GM12892 (cell line): ENCODE data around the gene IL17B. TPM values are rescaled to one million over a fixed set of nuclear protein-coding genes. Genes with fewer than 3 reads are reported as not detected.

ENCODE experiments used
- DNase-seq: peaks from one replicate; pipeline ENCODE4 v3.0.0; 2011; ENCODE audit not compliant: insufficient read length
- FAIRE-seq: peaks from 2 replicates; lab custom pipeline; 2011; peaks lifted over from hg19 to GRCh38; lab: Jason Lieb, UNC
- POLR2A ChIP-seq: IDR thresholded peaks from 2 replicates; pipeline ENCODE4 v1.6.1; 2011; ENCODE audit warnings: low read depth, low read length, control low read depth
- POLR2AphosphoS5 ChIP-seq: IDR thresholded peaks from 2 replicates; pipeline ENCODE4 v1.6.1; 2011; ENCODE audit warnings: low read depth, low read length, control low read depth
- TAF1 ChIP-seq: IDR thresholded peaks from 2 replicates; pipeline ENCODE4 v1.6.1; 2011; ENCODE audit warnings: low read depth, mild to moderate bottlenecking, control low read depth, low read length, borderline replicate concordance
- polyA plus RNA-seq: library from polyadenylated mRNA; unstranded; fragments of >200 nt; gene quantifications from one replicate; pipeline ENCODE4 v1.2.1, GENCODE V29; 2012; ENCODE audit warnings: missing spikeins, inconsistent platforms; ENCODE audit not compliant: missing spikeins

Gene IL17B
- not detected for polyA plus RNA-seq

GRCh38 chr5:149379177-149379761 is at the start of gene IL17B:
TSS of gene IL17B (minus strand) at chr5:149379292. CDS start at chr5:149379225, 67 bp downstream.
- DNase-seq: no peak
- TF ChIP-seq TAF1 (no peak), POLR2A (no peak), POLR2AphosphoS5 (no peak)
- FAIRE-seq: no peak

GRCh38 chr5:149428032-149428431 is 48.9 kb upstream of the IL17B start:
- FAIRE-seq (no peak), DNase-seq (no peak)
- TF ChIP-seq POLR2AphosphoS5 (no peak), TAF1 (no peak)

DNA sequence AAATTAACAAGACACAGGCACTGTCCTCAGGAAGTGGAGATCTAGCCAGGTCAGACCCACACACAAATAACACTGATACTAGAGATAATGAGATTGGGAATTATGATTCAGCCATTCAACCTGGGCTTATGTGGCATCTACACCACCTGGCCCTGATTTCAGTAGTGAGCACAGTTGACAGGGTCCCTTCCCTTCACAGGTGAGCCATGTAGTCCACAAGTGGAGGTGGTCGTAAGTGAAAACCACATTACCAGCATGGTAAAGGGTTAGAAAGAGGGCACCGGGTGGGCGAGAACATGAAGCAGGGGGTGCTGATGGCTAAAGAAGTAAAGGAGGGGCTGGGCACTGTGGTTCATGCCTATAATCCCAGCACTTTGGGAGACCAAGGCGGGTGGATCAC is 48.3 kb upstream of the IL17B start:
- DNase-seq (no peak), FAIRE-seq (no peak)
- no peak for TF ChIP-seq POLR2AphosphoS5
- no peak for TF ChIP-seq POLR2A
- no peak for TF ChIP-seq TAF1

DNA sequence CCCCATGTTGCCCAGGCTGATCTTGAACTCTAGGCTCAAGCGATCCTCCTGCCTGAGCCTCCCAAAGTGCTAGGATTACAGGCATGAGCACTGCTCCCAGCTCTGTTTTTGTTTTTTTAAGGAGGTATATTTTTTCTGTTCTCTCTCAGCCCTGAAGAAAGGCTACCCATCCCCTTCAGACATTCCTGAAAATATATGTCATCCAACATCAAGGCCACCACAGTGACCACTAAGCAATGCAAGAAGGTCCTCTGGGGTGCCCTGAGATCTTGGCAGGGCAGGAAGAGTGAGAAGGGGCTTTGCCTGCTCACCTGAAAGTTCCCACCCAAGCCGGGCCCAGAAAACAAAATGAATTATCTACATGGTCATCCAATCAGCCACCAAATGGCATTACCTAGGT is 47.8 kb upstream of the IL17B start:
- FAIRE-seq: no peak
- DNase-seq: no peak
- TF ChIP-seq POLR2A (no peak), TAF1 (no peak), POLR2AphosphoS5 (no peak)

- no peak for TF ChIP-seq POLR2A
- TF ChIP-seq TAF1: no peak
- TF ChIP-seq POLR2AphosphoS5: no peak
- no peak for DNase-seq
- FAIRE-seq: no peak
Observed at GRCh38 chr5:149425729-149426128, 46.6 kb upstream of the IL17B start.

GRCh38 chr5:149424371-149425315 is 45.6 kb upstream of the IL17B start:
- no peak for FAIRE-seq
- no peak for TF ChIP-seq POLR2AphosphoS5
- no peak for DNase-seq

DNA sequence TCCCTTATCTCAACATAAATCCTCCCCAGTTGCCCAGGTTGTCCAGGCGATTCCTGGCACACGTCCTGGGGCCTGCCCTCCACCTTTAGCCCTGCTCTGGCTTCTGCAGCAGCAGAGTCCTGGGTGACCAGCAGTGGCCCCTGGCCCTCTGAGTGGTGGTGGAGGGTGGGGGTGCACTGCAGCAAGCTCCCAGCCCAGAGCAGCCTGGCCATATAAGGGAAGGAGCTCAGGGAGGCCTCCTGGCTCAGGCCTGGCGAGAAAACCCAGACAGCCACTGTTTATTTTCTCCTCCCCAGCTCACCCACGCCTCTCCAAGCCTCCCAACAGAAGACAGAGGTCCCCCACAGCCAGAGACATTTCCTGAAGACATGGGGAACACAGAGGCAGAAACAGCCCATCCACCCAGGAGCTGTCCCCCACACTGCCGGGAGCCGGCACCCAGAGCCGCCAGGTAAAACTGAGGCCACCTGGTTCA is 44.7 kb upstream of the IL17B start:
- DNase-seq (no peak), FAIRE-seq (no peak)
- no peak for TF ChIP-seq POLR2A
- no peak for TF ChIP-seq POLR2AphosphoS5
- TF ChIP-seq TAF1: no peak

DNA sequence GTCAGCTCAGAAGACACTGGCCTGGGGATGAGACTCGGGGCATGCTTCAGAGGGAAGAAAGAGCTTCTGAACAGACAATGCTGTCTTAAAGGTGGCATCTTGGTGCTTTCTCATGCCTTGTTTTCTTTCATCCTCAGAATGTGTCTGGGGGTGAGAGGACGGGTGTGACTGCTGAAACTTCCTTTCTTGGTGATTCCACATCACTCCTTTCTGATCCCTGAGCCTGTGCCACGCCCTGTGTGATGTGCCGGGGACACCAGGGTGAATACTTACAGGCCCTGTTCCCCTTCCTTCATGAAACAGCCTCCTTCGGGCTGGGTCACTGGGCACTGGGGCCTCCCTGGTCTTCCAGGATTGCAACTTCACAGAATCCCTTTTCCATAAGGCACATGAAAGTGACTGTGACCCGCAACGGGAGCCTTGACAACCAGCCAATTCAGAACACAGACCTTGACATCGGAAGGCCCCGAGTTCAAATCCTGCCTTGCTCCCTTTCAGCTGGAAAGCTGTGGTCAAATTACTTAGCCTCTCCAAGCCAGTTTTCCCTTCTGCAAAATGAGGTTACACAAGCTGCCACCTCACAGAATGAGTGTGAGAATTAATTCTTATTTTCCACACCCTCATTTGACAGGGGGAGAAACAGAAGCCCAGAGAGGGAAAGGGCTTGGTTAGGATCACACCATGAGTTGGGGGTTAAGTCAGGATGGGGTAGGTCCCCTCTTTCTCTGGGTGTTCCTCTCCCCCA is 44.1 kb upstream of the IL17B start:
- DNase-seq (no peak), FAIRE-seq (no peak)
- no peak for TF ChIP-seq POLR2AphosphoS5
- TF ChIP-seq POLR2A: no peak
- TF ChIP-seq TAF1: no peak

GRCh38 chr5:149422366-149423048 is 43.4 kb upstream of the IL17B start:
- TF ChIP-seq POLR2AphosphoS5 (no peak), POLR2A (no peak), TAF1 (no peak)
- DNase-seq: no peak
- no peak for FAIRE-seq

GRCh38 chr5:149421834-149422233 is 42.7 kb upstream of the IL17B start:
- FAIRE-seq: no peak
- no peak for DNase-seq
- TF ChIP-seq TAF1: no peak
- no peak for TF ChIP-seq POLR2AphosphoS5
- no peak for TF ChIP-seq POLR2A

DNA sequence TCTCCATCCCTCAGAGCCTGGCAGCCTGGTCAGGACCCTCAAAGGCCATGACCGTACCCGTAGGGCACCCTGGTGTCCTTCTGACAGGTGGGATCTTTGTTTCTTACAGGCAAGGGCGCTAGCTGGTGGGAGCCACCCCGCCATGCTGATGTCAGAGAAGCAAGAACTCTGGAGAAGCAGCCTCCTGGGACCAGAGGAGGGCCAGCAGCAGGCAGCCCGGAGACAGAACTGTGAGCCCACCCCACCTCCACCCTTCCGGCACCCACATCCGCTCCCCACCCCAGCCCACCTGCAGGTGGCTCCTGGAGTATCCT is 42.2 kb upstream of the IL17B start:
- TF ChIP-seq POLR2AphosphoS5 (no peak), TAF1 (no peak), POLR2A (no peak)
- FAIRE-seq (no peak), DNase-seq (no peak)
